Right atrium auricular region (tissue), 2 donors: ENCODE data around the gene OR51I2. TPM values are rescaled to one million over a fixed set of nuclear protein-coding genes. Genes with fewer than 3 reads are reported as not detected.

ENCODE experiments used
- DNase-seq: peaks from one replicate; pipeline ENCODE4 v3.0.0-alpha.2; 2019; ENCODE audit warnings: low spot score
- H3K27ac ChIP-seq, 2 donors: fragments of 200-600 bp; sonication (generic); 1 replicate in 1 of 2; 2 replicates in 1 of 2; pipeline ENCODE4 v1.5.1; 2016 to 2019
- H3K27me3 ChIP-seq, 2 donors: fragments of 200-600 bp; sonication (generic); one replicate each; pipeline versions ENCODE4 v1.5.1 to v1.6.0; 2017 to 2019
- H3K36me3 ChIP-seq: fragments of 200-600 bp; sonication (generic); one replicate; pipeline ENCODE4 v1.5.1; 2016
- H3K4me1 ChIP-seq, 2 donors: fragments of 200-600 bp; sonication (generic); one replicate each; pipeline versions ENCODE4 v1.5.1 to v1.6.0; 2017 to 2019
- H3K4me3 ChIP-seq, 2 donors: fragments of 200-600 bp; sonication (generic); 1 replicate in 1 of 2; 2 replicates in 1 of 2; pipeline ENCODE4 v1.5.1; 2017 to 2019; ENCODE audit warnings: mild to moderate bottlenecking in 1 of 2, moderate library complexity in 1 of 2
- H3K9me3 ChIP-seq, 2 donors: fragments of 200-600 bp; sonication (generic); one replicate each; pipeline ENCODE4 v1.5.1; 2019
- CTCF ChIP-seq, 2 donors: fragments of 200-600 bp; sonication (generic); IDR thresholded peaks; one replicate each; pipeline ENCODE4 v1.5.1; 2019; ENCODE audit warnings: antibody characterized with exemption in 2 of 2
- total RNA-seq, 2 donors: library from RNA; depleted of rRNA; stranded (reverse); fragments of >200 nt; gene quantifications; one replicate each; pipeline ENCODE4 v1.1.0, GENCODE V29; 2016

The OR51I2 gene
- total RNA-seq, 2 donors from 2014 or later: not detected

DNA sequence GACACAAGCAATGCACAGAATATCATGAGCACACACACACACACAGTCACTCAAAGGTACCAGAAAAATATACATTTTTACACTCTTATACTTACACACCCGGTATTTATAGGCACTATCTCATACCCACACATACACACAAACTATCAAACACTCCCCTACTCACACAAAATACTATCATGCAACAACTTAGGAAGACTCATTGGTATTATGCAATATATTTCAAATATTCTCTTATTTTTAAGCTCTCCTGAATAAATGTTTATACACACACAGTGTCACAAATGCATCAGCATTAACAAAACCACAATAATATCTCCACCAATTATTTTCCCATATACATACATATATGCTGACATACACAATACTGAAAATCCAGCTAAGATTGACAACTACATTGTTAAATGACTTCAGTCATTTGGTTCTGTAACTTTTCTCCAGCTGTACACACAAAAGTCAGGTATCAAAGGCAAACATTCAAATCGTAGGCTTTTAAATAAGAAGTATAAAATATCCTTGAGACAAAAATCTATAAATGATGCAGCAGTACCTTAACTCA, 5.2 kb upstream of the OR51I2 start:
- H3K9me3 ChIP-seq: no peaks in the 10 kb centered on the region
- no peaks in the 10 kb centered on the region for H3K4me1 ChIP-seq
- TF ChIP-seq CTCF (IDR thresholded peaks at IDR 0.05): no peak

DNA sequence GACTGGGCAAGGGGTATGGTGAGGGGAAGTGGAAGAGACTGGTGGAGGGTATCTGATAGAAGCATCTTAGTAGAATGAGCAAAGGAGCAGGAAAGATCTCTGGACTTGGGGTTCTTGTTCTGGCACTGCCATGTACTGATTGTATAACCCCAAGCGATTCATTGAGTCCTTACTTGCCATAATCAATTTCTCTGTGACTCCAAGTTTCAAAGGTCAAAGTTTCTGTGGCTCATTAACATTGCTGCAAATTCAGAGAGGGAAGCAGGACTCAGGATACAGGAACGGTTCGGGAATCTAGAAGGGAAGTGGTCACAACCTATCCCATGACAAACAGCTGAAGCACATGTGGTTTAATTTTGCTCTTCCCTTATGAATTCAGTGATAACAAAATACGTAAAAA, 309 bp downstream of the OR51I2 start:
- no peaks in the 10 kb centered on the region for H3K27me3 ChIP-seq
- no peaks in the 10 kb centered on the region for H3K9me3 ChIP-seq
- H3K4me1 ChIP-seq: no peaks in the 10 kb centered on the region
- DNase-seq: no peak
- no peaks in the 10 kb centered on the region for H3K36me3 ChIP-seq
- H3K4me3 ChIP-seq: no peak overlapping the region
- no peak overlapping the region for H3K27ac ChIP-seq
- no peak for TF ChIP-seq CTCF (IDR thresholded peaks at IDR 0.05)

More for the DNA sequence above, 5.2 kb upstream of the OR51I2 start:
- H3K4me3 ChIP-seq: no peak overlapping the region
- no peaks in the 10 kb centered on the region for H3K27me3 ChIP-seq
- no peak for DNase-seq
- H3K36me3 ChIP-seq: no peaks in the 10 kb centered on the region
- no peak overlapping the region for H3K27ac ChIP-seq

- Histone ChIP-seq H3K27me3 (no peaks in the 10 kb centered on the region), H3K9me3 (no peaks in the 10 kb centered on the region), H3K4me3 (no peak overlapping the region), H3K4me1 (no peaks in the 10 kb centered on the region), H3K27ac (no peak overlapping the region), H3K36me3 (no peaks in the 10 kb centered on the region)
- no peak for DNase-seq
- TF ChIP-seq CTCF (IDR thresholded peaks at IDR 0.05): no peak
These were observed 12.0 kb downstream of the OR51I2 start for GRCh38 chr11:5460983-5461621.

DNA sequence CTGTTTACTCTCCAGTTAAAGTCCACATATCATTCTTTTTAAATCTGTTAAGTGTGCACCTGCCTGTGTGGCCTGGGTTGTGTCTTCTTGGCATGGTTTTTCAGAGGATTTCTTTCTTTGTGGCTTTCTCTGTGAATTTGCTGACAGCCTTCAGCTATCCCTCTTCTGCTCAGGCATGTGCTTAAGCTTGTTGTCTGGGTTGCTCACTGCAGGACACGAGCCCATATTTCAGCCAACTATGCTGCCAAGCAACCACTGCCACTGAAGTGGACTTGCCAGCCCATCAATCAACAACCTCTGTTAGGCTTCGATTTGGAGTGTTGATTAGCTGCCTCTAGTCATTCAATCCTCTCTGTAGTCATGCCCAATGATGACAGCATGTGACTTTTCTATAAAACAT, 18.4 kb downstream of the OR51I2 start:
- no peak overlapping the region for H3K4me3 ChIP-seq
- DNase-seq: no peak
- TF ChIP-seq CTCF (IDR thresholded peaks at IDR 0.05): no peak
- no peak overlapping the region for H3K27ac ChIP-seq
- H3K36me3 ChIP-seq: no peaks in the 10 kb centered on the region
- no peaks in the 10 kb centered on the region for H3K27me3 ChIP-seq
- H3K4me1 ChIP-seq: no peaks in the 10 kb centered on the region
- H3K9me3 ChIP-seq: no peaks in the 10 kb centered on the region

DNA sequence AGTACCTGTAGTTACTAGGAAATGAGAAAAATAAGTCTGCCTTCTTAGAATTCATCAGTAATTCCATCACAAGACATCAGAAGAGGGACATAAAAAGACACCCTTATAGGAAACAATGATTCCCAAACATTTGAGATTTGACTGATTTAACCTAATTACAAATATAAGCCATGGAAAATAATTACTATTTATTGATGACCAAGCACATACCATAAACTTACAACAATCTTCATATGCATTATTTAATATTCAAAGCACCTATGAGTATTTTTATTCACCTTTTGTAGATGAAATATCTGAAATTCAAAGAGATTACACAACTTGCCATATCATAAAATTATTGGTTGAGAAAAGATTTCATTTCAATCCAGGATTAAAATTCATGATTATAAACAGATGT, 24.8 kb downstream of the OR51I2 start:
- TF ChIP-seq CTCF (IDR thresholded peaks at IDR 0.05): no peak
- H3K27me3 ChIP-seq: no peaks in the 10 kb centered on the region
- no peak overlapping the region for H3K4me3 ChIP-seq
- no peaks in the 10 kb centered on the region for H3K36me3 ChIP-seq
- H3K27ac ChIP-seq: no peak overlapping the region
- H3K4me1 ChIP-seq: no peaks in the 10 kb centered on the region
- no peaks in the 10 kb centered on the region for H3K9me3 ChIP-seq
- no peak for DNase-seq
